Measurements from ENCODE around the gene FCRL3.
"Not testable (repeated sequence)": the region's sequence is repeated elsewhere in the genome, so short reads cannot be mapped to it uniquely, and the experiment has no call there.

Gene FCRL3

DNA sequence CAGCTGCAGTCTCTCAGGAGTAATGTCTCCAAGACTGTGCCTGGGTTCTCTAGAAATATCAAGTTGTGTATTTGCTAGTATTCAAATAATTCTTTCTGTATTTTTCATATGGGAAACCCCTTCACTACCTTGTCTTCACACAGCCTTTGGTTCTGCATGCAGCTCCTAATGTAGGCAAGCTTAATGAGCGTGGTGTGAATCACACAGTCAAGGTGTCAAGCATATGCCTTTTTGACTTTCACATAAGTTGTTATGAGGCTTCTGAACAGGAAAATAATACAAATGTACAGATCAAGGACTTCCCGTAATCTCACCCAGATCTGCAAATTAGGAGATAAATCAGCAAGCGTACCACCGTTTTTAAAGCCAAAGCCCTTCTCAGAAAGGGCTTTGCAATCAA, at the start of gene FCRL3:
Gene FCRL3 (minus strand): TSS at position 38 of the 400 bp plus-strand sequence. CDS start 280 bp downstream, outside the sequence.
- no peak for DNase-seq

- DNase-seq = no peak
Observed at GRCh38 chr1:157748262-157748817, 47.8 kb upstream of the FCRL3 start.

GRCh38 chr1:157739229-157739901, 38.8 kb upstream of the FCRL3 start:
- DNase-seq = no peak

DNA sequence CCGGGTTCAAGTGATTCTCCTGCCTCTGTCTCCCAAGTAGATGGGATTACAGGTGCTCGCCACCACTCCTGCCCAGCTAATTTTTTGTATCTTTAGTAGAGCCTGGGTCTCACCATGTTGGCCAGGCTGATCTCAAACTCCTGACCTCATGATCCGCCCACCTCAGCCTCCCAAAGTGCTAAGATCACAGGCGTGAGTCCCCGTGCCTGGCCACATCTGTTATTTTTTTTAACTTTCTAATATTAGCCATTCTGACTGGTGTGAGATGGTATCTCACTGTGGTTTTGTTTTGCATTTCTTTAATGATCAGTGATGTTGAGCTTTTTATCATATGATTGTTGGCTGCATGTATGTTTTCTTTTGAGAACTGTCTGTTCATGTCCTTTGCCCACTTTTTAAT, 35.4 kb upstream of the FCRL3 start:
- DNase-seq = not testable (repeated sequence)

GRCh38 chr1:157734321-157734720, 33.8 kb upstream of the FCRL3 start:
- DNase-seq = no peak

DNA sequence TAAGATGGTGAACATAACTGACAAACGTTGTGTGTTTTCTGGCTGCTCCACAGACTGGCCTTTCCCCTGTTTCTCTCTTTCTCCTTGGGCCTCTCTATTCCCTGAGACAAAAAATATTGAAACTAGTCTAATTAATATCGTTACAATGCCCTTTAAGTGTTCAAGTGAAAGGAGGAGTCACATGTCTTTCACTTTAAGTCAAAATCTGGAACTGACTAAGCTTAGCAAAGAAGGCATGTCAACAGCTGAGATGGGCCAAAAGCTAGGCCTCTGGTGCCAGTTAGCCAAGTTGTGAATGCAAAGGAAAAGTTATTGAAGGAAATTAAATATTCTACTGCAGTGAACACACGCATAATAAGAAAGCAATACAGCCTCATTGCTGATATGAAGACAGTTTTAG, 32.2 kb upstream of the FCRL3 start:
- DNase-seq = no peak

DNA sequence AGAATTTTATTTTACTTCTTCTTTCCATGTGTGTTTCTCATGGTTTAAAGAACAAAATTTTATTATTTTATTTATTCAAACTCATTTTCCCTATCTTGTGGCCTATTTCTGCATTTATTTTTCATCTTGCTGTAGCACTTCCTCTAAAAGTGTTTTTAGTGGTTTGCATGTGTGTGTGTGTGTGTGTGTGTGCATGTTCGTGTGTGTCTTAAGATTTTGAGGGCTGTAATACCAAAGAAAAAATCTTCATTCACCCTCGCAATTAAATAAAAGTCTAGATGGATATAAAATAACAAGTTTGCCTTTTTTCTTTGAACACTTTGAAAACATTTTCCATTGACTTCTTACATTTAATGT, 24.6 kb upstream of the FCRL3 start:
- no peak for DNase-seq

DNA sequence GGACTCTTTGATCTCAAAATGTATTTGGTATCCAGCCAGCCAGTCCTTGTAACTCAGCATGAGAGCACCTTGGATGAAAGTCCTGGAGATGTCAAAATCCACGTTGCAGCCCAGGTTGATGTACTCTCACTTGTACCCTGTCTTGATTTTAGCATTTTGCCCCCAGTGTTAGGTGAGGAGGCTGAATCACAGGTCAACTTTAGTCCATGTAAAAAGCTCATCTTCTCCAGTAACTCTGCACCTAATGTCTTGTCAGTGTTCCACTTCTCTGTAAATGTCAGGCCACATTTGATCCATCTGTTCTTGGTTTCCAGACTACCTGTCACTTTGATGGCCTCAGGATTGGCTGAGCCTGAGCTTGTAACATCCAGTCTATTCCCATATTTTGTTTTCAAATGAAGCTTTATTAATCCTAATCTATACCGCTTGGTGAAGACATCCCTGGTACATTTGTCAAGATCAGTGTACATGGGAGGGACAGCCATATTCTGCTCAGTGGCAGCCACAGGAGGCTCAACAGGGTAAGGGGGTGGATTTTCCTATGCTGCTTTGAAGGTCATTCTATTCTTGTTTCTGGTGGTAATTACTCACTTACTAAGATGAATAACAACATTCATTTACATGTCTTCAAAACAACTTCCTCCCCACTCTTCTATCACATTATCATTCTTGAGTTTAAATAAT, 24.1 kb upstream of the FCRL3 start:
- no peak for DNase-seq

DNA sequence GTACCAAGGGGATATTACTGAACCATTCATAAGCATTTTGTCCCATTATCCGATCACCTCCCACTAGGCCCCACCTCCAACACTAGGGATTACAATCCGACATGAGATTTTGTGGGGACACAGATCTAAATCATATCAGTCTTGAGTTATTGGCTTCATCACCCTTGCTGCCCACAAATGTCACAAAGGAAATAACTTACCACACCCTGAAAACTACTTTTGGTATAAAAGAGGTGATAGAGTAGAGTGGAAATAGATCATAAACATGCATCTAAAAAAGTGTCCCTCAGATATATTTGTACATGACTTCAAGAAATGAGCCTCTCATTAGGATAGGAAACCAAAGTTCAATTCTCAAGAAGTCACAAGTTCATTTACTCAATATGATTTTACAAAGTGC, 22.6 kb upstream of the FCRL3 start:
- no peak for DNase-seq

DNA sequence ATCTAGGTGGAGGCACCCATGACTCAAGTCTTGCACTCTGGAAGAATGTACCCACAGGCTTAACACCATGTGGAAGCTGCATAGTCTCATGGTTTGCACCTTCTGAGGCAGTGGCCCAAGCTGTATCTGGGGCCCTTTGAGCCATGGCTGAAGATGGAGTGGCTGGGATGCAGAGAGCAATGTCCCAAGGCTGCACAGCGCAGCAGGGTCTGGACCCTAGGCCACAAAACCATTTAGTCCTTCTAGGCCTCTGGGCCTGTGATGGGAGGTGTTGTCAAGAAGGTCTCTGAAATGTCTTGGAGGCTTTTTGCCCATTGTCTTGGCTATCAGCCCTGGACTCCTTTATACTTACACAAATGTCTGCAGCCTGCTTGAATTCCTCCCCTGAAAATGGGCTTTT, 21.4 kb upstream of the FCRL3 start:
- DNase-seq = no peak

- DNase-seq = no peak
Observed at GRCh38 chr1:157715736-157716135, 15.2 kb upstream of the FCRL3 start.

DNA sequence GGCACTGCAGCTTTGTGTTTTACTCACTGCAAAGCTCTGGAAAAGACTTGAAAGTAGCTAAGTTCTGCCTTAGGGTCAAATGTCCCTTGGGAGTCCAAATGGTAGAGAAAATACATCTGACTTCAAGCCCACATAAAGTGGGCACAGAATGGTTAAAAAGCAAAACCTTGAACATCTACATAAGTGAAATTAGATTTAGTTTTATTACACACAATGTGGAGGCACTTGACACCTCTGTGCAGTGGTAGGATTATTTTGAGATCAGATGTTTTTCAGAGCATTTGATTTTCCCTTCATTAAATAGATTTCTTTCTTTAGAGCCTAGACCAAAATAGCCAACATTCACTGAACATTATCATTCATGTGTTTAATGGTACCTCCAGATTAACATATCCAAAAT, 11.2 kb upstream of the FCRL3 start:
- DNase-seq = no peak

DNA sequence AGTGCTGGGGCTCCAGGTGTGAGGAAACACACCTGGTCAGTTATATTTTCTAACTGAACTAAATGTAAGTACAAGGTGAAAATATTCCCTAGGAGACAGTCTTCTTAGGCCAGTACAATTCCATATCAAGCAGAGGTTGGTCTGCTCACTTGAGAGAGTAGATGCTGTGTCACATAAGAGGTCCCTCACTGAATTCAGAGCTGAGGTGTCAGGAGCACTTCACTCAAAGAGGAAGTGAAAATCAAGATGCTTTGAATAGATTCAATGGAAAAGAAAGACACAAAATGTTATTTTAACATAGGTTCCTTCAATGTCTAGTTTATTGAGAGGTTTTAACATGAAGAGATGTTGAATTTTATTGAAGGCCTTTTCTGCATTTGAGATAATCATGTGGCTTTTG, 4.3 kb upstream of the FCRL3 start:
- DNase-seq = no peak

DNA sequence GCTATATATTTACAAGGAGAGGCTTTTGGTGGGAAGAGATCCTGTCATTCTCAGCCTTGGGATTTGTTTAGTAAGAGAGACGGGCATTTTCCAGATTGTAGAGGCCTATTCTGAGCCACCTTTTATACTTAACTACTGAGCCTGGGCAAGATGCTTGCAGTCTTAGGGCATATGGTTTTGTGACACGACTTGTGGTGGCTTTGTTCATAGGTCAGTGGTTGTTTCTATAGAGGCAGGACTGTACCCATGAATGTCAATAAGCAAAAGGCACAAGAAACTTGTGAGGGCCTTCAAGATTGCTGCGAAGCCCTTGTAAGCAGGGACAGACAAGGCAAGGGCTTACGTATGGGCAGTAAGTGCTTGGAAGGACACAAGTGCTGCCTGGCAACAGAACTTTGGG, 3.4 kb upstream of the FCRL3 start:
- DNase-seq = no peak

DNA sequence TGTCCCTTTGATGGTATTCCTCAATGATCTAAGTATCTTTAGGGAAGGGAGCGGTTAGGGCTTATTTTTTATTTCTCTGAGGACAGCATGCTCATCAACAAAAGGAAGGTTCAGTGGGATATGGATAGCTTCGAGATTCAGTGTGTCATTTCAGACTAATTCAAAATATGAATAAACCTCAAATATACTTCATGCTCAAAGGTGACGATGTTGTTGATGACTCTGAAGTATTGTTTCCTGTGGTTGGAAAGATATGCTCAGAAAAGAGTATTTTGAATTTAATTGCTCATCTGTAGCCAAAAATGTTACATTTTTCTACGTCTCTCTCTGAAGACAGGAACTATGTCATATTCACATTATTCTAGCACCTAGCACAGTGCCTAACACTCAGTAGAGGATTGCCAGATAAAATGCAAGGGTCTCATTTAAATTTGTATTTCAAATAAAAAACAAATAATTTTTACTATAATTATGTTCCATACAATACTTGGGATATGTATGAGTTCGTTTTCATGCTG, 1.8 kb upstream of the FCRL3 start:
- DNase-seq = no peak

DNA sequence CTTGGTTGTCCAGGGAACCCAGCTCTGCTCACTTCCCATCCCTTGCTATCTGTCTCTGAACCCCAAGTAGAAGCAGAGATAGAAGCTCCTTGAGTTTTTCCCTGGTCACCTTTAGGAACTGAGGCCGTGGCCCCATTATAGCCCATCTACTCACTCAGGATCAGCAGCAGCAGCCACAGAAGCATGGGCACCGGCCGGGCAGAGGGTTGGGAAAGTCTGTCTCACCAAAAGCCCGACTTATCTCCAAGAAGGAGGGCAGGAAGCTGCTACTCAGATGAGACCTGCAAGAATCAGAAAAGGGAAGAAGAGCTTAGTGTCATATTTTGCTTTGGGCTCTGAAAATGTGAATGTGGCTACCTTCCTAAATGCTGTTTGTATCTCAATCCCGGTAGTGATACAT, 264 bp downstream of the FCRL3 start:
- no peak for DNase-seq

DNA sequence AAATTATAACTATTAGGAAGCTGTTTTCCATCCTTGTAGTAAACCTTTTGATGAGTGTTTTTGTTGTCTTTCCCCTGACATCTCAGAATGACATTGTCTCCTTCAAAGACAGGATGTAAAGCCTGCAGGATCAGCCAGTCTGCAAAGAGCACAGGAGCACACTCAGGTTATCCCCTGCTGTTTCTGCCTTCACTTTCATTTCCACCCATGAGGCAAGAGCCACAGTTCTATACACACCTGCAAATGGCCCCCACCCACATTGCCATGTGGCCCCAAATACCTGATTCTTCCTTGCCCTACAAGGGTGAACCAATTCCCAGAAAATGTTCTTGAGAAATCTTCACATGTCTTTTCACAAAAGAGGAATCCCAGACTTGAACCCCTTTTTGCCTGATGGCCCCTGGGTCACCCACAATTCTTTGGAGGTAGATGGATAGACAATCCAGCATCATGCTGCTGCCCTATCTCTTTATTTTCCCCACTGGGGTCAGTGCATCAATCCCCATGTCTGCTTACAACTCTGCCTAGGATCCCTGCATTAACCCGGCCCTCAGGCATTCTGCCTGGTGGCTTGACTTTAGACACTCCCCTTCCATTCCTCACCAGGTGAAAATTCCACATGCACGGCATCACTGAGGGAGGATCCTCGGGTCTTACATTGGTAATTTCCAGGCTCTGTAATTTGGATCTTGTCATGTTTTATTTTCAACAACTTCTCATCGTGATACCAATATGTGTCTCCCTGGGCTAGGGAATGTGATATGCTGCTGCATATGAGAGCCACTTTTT, 2.6 kb downstream of the FCRL3 start:
- no peak for DNase-seq

DNA sequence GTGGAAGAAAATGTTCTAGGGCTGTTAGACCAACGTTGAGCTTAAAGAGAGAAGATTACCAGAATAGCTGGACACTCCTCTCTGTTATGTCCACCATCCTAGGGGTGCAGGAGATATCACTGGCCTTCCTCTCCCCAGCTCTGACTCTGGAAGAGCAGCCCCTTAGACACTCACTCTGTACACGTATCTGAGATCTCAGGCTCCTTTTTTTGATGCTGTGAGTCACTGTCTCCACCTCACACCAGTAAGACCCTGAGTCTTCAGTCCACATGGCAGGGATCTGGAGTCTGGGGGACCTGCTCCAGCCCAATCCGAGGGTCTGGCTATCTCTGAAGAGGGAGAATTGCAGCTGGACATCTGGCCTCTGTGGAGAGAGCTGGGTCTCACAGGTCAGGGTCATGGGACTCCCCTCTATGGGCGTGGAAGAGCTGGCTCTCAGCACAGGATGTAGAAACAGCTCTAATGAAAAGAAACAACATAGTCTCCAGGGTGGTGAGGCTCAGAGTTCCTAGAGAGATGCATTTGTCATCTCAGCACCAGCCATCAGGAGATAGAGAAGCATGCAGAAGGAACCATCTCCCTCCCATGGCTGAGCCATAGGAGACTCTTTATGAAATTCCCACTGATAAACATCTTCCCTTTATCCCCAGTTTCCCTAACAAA, 3.5 kb downstream of the FCRL3 start:
- no peak for DNase-seq

- DNase-seq = no peak
Observed at GRCh38 chr1:157695417-157695816, 5.2 kb downstream of the FCRL3 start.

DNA sequence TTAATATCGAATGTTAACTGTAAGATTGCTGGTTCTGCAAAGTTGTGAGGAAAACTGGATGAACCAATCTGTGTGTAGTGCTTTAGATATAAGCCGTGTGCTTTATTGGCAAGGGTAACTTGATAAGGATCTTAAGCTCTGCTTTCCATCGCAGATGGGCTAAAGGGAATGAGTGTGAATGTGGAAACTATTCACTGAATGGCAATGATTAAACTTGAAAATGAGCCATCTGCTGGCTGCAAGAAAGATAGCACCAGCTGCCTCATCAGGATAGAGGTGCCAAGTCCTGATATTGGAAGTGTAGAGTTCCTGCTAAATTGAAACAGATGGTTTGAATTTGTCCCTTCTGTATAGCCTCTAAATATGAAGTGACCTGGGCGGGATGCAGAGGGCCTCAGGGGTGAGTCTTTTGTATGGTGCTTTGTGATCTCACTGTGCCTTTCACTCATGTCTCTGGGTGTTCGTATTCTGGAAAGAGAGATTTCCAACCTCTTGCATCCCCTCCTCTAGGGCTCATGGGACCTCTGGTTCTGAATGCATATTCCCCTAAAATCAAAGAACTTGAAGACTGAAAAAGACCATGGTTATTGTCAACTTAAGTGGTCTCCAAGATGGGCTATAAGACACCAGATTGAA, 9.2 kb downstream of the FCRL3 start:
- DNase-seq = no peak

DNA sequence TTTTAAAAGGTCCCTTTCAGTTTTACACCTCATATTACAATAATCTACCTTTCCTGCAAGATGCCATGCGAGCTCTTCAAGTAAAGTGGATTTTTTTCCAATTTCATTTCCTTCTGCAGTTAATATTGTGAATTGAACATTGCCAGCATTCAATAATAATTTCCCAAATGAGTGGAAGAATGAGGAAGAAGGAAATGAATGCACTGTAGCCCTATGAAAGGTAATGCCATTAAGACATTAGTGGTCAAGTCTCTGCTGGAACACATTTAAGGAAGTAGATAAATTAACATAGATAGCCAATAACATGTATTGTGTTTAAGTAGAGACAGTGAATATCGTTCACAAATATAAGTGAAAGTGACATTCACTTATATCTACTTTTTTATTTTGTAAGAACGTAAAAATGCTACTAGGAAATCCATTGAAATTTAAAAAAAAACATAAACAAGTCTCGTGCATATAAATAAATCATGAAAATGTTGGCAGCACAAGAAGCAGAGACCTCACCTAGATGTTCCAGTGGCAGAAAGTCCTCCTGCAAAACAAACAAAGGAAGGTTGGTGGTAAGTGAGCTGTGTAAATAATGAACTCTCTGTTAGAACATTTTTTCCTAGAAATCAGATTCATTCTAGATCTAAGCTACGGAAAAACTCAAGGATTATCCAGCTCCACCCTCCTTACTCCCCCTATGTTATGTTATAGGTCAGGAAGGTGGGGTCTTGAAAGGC, 17.7 kb downstream of the FCRL3 start:
- no peak for DNase-seq

DNA sequence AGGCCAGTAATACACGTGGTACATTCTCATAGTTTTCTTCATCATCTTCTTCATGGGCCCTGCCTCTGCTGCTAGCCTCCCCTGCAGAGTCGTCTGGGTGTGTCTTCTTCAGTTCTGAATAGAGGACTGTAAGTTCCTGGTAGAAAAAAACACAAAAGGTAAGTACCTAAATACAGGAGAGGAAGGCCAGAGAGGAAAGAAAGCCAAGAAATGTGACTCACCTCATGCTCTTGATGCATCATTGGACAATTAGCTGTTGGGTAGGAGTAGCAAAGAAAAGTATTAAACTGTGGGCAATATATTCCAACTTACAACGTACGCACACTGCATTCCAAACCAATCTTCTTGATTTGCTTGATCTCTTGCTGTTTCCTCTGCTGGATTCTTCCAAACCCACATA, 21.8 kb downstream of the FCRL3 start:
- no peak for DNase-seq

Measured in CD4-positive, alpha-beta T cell treated with Interleukin-17A for 4 hours (primary cell).